ENCODE results near the gene SNN. TPM values are rescaled to one million over a fixed set of nuclear protein-coding genes. Genes with fewer than 3 reads are reported as not detected.

The SNN gene
- total RNA-seq, 1 donor from 2014 or later, result 23.1 TPM

- intact Hi-C loops (cut with DNase I), result no loop called here
- Histone ChIP-seq H3K27ac (no peak overlapping the region), H3K4me1 (peaks cover 38% of the 10 kb centered on the region), H3K9me3 (no peaks in the 10 kb centered on the region), H3K27me3 (no peaks in the 10 kb centered on the region), H3K36me3 (no peaks in the 10 kb centered on the region), H3K4me3 (no peak overlapping the region)
- DNase-seq (ENCODE audit: extremely low spot score in 2 of 2), result no peak
- no peak for TF ChIP-seq CTCF (IDR thresholded peaks at IDR 0.05)
- no peak for TF ChIP-seq POLR2A (IDR thresholded peaks at IDR 0.05)
- TF ChIP-seq POLR2AphosphoS5 (IDR thresholded peaks at IDR 0.05; ENCODE audit: insufficient read depth in 1 of 2, low read depth in 1 of 2), result no peak
Observed at GRCh38 chr16:11666103-11667055, 1.9 kb upstream of the SNN start.

DNA sequence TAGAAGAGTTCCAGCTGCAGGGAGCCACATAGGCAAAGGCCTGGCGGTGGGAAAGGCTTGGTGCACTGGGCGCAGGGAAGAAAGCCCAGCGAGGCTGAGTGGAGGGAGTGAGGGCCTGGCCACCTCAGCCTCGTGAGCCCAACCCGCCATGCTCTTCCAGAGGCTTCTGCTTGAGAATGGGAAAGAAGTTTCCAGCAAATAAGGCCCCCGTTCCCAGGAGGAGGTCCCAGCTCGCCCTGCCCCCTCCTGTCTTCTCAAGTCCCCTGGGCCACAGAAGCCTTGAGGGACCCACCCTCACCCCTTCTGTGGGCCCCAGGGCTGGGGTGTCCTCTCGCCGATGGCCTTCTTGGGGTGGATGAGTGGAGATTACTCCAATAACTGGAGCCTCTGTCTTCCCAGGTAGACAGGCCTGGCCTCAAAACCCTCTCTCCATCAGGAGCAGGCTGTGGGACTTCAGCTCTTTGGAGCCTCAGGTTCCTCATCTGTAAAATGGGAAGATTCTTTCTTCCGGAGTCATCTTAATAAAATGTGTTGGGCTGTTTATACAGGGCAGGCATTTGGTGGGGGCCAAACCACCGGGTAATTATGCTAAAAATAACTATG is 933 bp upstream of the SNN start:
- H3K27ac ChIP-seq, result peak overlapping the region; percentile 79
- intact Hi-C loops (cut with DNase I), result no loop called here
- peak overlapping the region in 1 of 2 donors; percentile 53 for H3K4me3 ChIP-seq
- no peaks in the 10 kb centered on the region for H3K36me3 ChIP-seq
- H3K27me3 ChIP-seq, result no peaks in the 10 kb centered on the region
- TF ChIP-seq POLR2AphosphoS5 (IDR thresholded peaks at IDR 0.05; ENCODE audit: insufficient read depth in 1 of 2, low read depth in 1 of 2), result no peak
- no peak for TF ChIP-seq POLR2A (IDR thresholded peaks at IDR 0.05)
- no peak for TF ChIP-seq CTCF (IDR thresholded peaks at IDR 0.05)
- H3K4me1 ChIP-seq, result peaks cover 47% of the 10 kb centered on the region
- DNase-seq (ENCODE audit: extremely low spot score in 2 of 2), result no peak
- no peaks in the 10 kb centered on the region for H3K9me3 ChIP-seq

DNA sequence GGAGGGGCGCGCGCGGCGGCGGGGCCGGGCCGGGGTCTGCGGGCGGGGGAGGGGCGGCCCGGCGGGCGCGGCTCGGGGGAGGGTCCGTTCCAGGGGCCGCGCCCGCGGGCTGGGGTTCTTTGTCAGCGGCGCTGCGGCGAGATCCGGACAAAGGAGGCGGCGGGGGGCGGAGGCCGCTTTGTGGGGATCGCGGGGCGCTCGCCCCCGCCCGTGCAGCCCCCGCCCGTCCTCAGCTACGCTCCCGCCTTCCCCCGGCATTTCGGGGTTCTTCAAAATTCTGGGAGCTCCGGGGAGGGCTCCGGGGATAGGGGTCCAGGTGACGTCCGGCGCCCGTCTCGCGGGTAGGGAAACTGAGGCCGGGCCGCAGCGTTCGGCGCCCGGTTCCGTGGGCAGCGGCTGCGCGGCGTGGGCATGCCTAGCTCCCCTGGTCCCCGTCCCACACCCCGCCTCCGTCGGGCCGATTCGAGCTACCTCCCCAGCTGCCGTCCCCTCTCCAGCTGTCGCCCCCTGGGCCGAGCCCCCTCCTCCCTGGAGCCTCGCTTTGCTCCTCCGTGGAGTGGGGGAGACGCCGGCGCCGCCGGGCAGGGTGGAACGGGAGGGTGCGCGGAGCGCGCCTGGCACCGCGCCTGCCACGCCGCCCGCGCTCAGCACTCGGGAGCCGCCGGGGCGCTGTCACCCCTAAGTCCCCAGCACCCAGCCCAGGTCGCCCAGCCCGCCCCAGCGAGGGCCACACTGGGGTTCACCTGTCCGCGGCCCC is 546 bp downstream of the SNN start:
- no peak for DNase-seq (ENCODE audit: extremely low spot score in 2 of 2)
- TF ChIP-seq CTCF (IDR thresholded peaks at IDR 0.05) (no peak), POLR2A (IDR thresholded peaks at IDR 0.05) (no peak)
- H3K27ac ChIP-seq, result peak overlapping the region; percentile 90
- no peaks in the 10 kb centered on the region for H3K27me3 ChIP-seq
- intact Hi-C loops (cut with DNase I), result no loop called here
- H3K36me3 ChIP-seq, result no peaks in the 10 kb centered on the region
- peak overlapping the region; percentile 97 to 98 for H3K4me3 ChIP-seq
- no peaks in the 10 kb centered on the region for H3K9me3 ChIP-seq
- peaks cover 62% of the 10 kb centered on the region for H3K4me1 ChIP-seq

DNA sequence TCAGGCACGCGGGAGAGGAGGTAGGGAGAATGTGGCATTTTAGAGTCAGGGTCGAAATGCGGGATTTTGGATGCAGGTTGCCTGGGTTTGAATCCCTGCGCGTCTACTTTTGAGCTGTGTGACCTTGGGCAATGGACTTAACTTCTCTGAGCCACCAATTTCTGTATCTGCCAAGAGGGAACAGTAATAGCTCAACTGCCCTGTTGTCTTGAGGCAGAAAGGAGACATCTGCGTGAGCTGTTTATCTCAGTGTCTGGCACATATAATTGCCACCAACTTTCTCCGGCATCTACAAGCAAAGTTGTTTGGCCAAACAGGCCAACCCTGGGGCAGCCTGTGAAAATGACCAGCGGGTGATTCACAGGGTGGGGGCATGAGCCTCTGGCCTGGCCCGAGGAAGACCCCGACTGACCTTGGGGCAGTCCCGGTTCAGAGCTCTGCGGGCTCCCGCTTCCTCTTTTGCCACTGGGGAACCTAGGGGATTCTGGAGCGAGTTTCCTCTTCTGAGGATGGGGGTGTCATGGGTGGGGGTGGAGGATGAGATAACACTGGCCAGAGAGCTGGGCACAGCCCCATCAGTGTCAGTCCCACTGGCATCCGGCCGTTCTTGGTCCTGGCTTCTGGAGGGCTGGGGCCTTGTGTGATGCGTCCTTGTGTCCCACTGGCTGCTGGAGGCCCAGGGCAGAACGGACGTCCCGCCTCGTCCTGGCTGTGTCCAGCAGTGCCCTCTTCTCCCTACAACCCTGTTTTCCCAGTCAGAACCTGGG is 1.3 kb downstream of the SNN start:
- Histone ChIP-seq H3K4me1 (peaks cover 69% of the 10 kb centered on the region), H3K27me3 (no peaks in the 10 kb centered on the region), H3K4me3 (peak overlapping the region; percentile 97 to 98), H3K9me3 (no peaks in the 10 kb centered on the region), H3K27ac (peak overlapping the region; percentile 90), H3K36me3 (no peaks in the 10 kb centered on the region)
- TF ChIP-seq POLR2AphosphoS5 (IDR thresholded peaks at IDR 0.05; ENCODE audit: insufficient read depth in 1 of 2, low read depth in 1 of 2) (peak in 1 of 2 donors; percentile 33), POLR2A (IDR thresholded peaks at IDR 0.05) (no peak)
- intact Hi-C loops (cut with DNase I), result no loop called here
- no peak for DNase-seq (ENCODE audit: extremely low spot score in 2 of 2)

Measured in vagina (tissue), 2 donors.